ENCODE results near the gene TRABD2B. TPM values are rescaled to one million over a fixed set of nuclear protein-coding genes. Genes with fewer than 3 reads are reported as not detected.

The TRABD2B gene
- total and polyA plus RNA-seq, 2 donors = 0.09 to 0.75 TPM

DNA sequence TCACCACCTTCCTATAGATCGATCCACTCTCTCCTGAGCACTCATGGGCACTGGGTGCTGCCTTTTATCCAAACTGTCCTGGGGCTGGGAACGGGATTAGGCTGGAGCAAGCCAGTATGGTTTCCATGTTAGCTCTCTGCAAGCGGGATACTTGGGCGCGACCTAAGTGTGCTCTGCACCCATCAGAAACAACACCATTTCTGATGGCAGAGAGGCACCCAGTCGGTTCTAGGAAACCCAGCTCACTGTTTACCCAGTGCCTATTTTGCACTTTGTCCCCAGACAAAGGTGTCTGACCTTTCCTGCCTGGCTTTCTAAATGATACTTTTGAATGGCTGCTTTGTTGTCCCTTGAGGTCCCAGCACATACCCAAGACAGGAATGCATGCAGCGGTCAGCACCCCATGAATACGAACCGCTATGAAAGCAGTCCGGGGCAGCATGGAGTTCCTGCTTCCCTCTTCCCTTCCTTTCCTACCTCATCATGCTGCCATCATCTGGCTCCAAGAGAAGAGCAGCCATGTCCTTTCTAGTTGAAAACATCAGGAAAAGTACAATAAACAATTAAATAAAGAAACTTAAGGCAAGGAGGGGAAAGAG is 83.9 kb downstream of the TRABD2B start:
- no peak for DNase-seq (ENCODE audit: low read depth in 6 of 9, low spot score in 9 of 9)
- Histone ChIP-seq H3K36me3 (ENCODE audit: control insufficient read depth in 2 of 2, insufficient read depth in 2 of 2, low read length in 1 of 2) (no peaks in the 10 kb centered on the region), H3K9me3 (ENCODE audit: control insufficient read depth in 2 of 2, insufficient read depth in 1 of 2, low read length in 1 of 2) (no peaks in the 10 kb centered on the region), H3K4me1 (ENCODE audit: control insufficient read depth in 2 of 2, insufficient read depth in 2 of 2, low read length in 2 of 2) (no peaks in the 10 kb centered on the region), H3K27ac (ENCODE audit: low read depth in 1 of 2, low read length in 1 of 2) (no peak overlapping the region), H3K27me3 (ENCODE audit: control insufficient read depth in 2 of 2, insufficient read depth in 1 of 2, low read length in 1 of 2) (peaks cover 0 to 3% of the 10 kb centered on the region in 2 donors), H3K4me3 (ENCODE audit: low read length in 2 of 2) (no peak overlapping the region)
- WGBS = 97% methylated on average over 10 of the region's 10 CpGs

GRCh38 chr1:47912756-47913155 is 84.4 kb downstream of the TRABD2B start:
- WGBS = 45% methylated on average over 4 of the region's 4 CpGs
- no peak overlapping the region for H3K4me3 ChIP-seq (ENCODE audit: low read length in 2 of 2)
- no peaks in the 10 kb centered on the region for H3K36me3 ChIP-seq (ENCODE audit: control insufficient read depth in 2 of 2, insufficient read depth in 2 of 2, low read length in 1 of 2)
- no peak overlapping the region for H3K27ac ChIP-seq (ENCODE audit: low read depth in 1 of 2, low read length in 1 of 2)
- H3K4me1 ChIP-seq (ENCODE audit: control insufficient read depth in 2 of 2, insufficient read depth in 2 of 2, low read length in 2 of 2) = no peaks in the 10 kb centered on the region
- H3K9me3 ChIP-seq (ENCODE audit: control insufficient read depth in 2 of 2, insufficient read depth in 1 of 2, low read length in 1 of 2) = no peaks in the 10 kb centered on the region
- DNase-seq (ENCODE audit: low read depth in 6 of 9, low spot score in 9 of 9) = no peak
- peaks cover 0 to 3% of the 10 kb centered on the region in 2 donors for H3K27me3 ChIP-seq (ENCODE audit: control insufficient read depth in 2 of 2, insufficient read depth in 1 of 2, low read length in 1 of 2)

GRCh38 chr1:47911892-47912291 is 85.3 kb downstream of the TRABD2B start:
- H3K9me3 ChIP-seq (ENCODE audit: control insufficient read depth in 2 of 2, insufficient read depth in 1 of 2, low read length in 1 of 2) = no peaks in the 10 kb centered on the region
- H3K4me3 ChIP-seq (ENCODE audit: low read length in 2 of 2) = no peak overlapping the region
- no peaks in the 10 kb centered on the region for H3K36me3 ChIP-seq (ENCODE audit: control insufficient read depth in 2 of 2, insufficient read depth in 2 of 2, low read length in 1 of 2)
- H3K27ac ChIP-seq (ENCODE audit: low read depth in 1 of 2, low read length in 1 of 2) = no peak overlapping the region
- WGBS = 94% methylated on average over 4 of the region's 4 CpGs
- no peak for DNase-seq (ENCODE audit: low read depth in 6 of 9, low spot score in 9 of 9)
- peaks cover 0 to 4% of the 10 kb centered on the region in 2 donors for H3K27me3 ChIP-seq (ENCODE audit: control insufficient read depth in 2 of 2, insufficient read depth in 1 of 2, low read length in 1 of 2)
- H3K4me1 ChIP-seq (ENCODE audit: control insufficient read depth in 2 of 2, insufficient read depth in 2 of 2, low read length in 2 of 2) = no peaks in the 10 kb centered on the region

GRCh38 chr1:47911424-47911823 is 85.8 kb downstream of the TRABD2B start:
- Histone ChIP-seq H3K4me1 (ENCODE audit: control insufficient read depth in 2 of 2, insufficient read depth in 2 of 2, low read length in 2 of 2) (no peaks in the 10 kb centered on the region), H3K27ac (ENCODE audit: low read depth in 1 of 2, low read length in 1 of 2) (no peak overlapping the region), H3K4me3 (ENCODE audit: low read length in 2 of 2) (no peak overlapping the region), H3K9me3 (ENCODE audit: control insufficient read depth in 2 of 2, insufficient read depth in 1 of 2, low read length in 1 of 2) (no peaks in the 10 kb centered on the region), H3K36me3 (ENCODE audit: control insufficient read depth in 2 of 2, insufficient read depth in 2 of 2, low read length in 1 of 2) (no peaks in the 10 kb centered on the region), H3K27me3 (ENCODE audit: control insufficient read depth in 2 of 2, insufficient read depth in 1 of 2, low read length in 1 of 2) (peaks cover 0 to 6% of the 10 kb centered on the region in 2 donors)
- 97% methylated on average over 9 of the region's 9 CpGs for WGBS
- DNase-seq (ENCODE audit: low read depth in 6 of 9, low spot score in 9 of 9) = no peak

DNA sequence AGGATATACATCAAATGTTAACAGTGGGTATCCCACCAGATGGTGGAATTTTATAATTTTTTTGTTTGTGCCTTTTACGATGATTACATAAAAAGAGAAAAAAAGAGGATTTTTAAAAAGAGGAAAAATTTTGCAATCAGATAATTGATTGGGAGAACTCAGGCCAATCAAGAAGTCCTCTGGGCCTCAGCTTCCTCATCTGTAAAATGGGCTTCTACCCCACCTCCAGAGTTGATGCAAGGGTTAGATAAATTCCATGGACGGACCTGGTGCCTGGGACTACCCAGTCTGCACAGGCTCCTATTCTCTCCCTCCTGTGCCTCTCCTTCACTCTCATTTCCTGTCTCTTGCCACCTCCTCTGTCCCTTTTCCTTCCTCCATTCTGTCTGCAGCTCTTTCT is 88.9 kb downstream of the TRABD2B start:
- Histone ChIP-seq H3K4me3 (ENCODE audit: low read length in 2 of 2) (no peak overlapping the region), H3K9me3 (ENCODE audit: control insufficient read depth in 2 of 2, insufficient read depth in 1 of 2, low read length in 1 of 2) (no peaks in the 10 kb centered on the region), H3K36me3 (ENCODE audit: control insufficient read depth in 2 of 2, insufficient read depth in 2 of 2, low read length in 1 of 2) (no peaks in the 10 kb centered on the region), H3K27me3 (ENCODE audit: control insufficient read depth in 2 of 2, insufficient read depth in 1 of 2, low read length in 1 of 2) (peaks cover 0 to 6% of the 10 kb centered on the region in 2 donors), H3K4me1 (ENCODE audit: control insufficient read depth in 2 of 2, insufficient read depth in 2 of 2, low read length in 2 of 2) (no peaks in the 10 kb centered on the region), H3K27ac (ENCODE audit: low read depth in 1 of 2, low read length in 1 of 2) (no peak overlapping the region)
- WGBS = 96% methylated on average over 2 of the region's 2 CpGs
- DNase-seq (ENCODE audit: low read depth in 6 of 9, low spot score in 9 of 9) = no peak

GRCh38 chr1:47907177-47907528 is 90.0 kb downstream of the TRABD2B start:
- H3K27me3 ChIP-seq (ENCODE audit: control insufficient read depth in 2 of 2, insufficient read depth in 1 of 2, low read length in 1 of 2) = peaks cover 0 to 4% of the 10 kb centered on the region in 2 donors
- no peaks in the 10 kb centered on the region for H3K9me3 ChIP-seq (ENCODE audit: control insufficient read depth in 2 of 2, insufficient read depth in 1 of 2, low read length in 1 of 2)
- no peaks in the 10 kb centered on the region for H3K4me1 ChIP-seq (ENCODE audit: control insufficient read depth in 2 of 2, insufficient read depth in 2 of 2, low read length in 2 of 2)
- H3K27ac ChIP-seq (ENCODE audit: low read depth in 1 of 2, low read length in 1 of 2) = no peak overlapping the region
- no peak overlapping the region for H3K4me3 ChIP-seq (ENCODE audit: low read length in 2 of 2)
- 92% methylated on average over 1 of the region's 1 CpG for WGBS
- DNase-seq (ENCODE audit: low read depth in 6 of 9, low spot score in 9 of 9) = no peak
- H3K36me3 ChIP-seq (ENCODE audit: control insufficient read depth in 2 of 2, insufficient read depth in 2 of 2, low read length in 1 of 2) = no peaks in the 10 kb centered on the region

GRCh38 chr1:47906527-47907176 is 90.5 kb downstream of the TRABD2B start:
- DNase-seq (ENCODE audit: low read depth in 6 of 9, low spot score in 9 of 9) = no peak

DNA sequence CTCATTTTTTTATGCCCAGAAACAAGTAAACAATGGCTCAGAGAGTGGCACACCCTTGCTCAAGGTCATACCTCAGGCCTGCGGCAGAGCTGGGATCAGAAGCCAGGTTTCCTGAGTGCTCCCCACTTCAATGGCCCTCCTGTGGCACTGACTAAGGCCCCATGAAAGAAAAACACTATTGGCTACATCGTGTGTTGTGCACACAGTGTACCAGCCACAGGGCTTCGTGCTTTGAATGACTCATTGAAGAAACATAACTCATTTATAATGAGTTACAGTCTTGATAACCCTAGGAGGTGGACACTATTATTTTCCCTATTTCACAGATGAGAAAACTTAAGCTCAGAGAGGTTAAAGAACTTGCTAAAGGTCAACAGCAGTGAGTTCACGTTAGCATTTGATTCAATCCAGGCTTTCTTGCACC is 91.2 kb downstream of the TRABD2B start:
- 91% methylated on average over 4 of the region's 4 CpGs for WGBS
- H3K36me3 ChIP-seq (ENCODE audit: control insufficient read depth in 2 of 2, insufficient read depth in 2 of 2, low read length in 1 of 2) = no peaks in the 10 kb centered on the region
- no peak for DNase-seq (ENCODE audit: low read depth in 6 of 9, low spot score in 9 of 9)
- peaks cover 0 to 4% of the 10 kb centered on the region in 2 donors for H3K27me3 ChIP-seq (ENCODE audit: control insufficient read depth in 2 of 2, insufficient read depth in 1 of 2, low read length in 1 of 2)
- no peaks in the 10 kb centered on the region for H3K4me1 ChIP-seq (ENCODE audit: control insufficient read depth in 2 of 2, insufficient read depth in 2 of 2, low read length in 2 of 2)
- H3K27ac ChIP-seq (ENCODE audit: low read depth in 1 of 2, low read length in 1 of 2) = no peak overlapping the region
- no peak overlapping the region for H3K4me3 ChIP-seq (ENCODE audit: low read length in 2 of 2)
- H3K9me3 ChIP-seq (ENCODE audit: control insufficient read depth in 2 of 2, insufficient read depth in 1 of 2, low read length in 1 of 2) = no peaks in the 10 kb centered on the region

More at GRCh38 chr1:47906527-47907176, 90.5 kb downstream of the TRABD2B start:
- WGBS = 91% methylated on average over 14 of the region's 14 CpGs
- no peaks in the 10 kb centered on the region for H3K9me3 ChIP-seq (ENCODE audit: control insufficient read depth in 2 of 2, insufficient read depth in 1 of 2, low read length in 1 of 2)
- no peaks in the 10 kb centered on the region for H3K4me1 ChIP-seq (ENCODE audit: control insufficient read depth in 2 of 2, insufficient read depth in 2 of 2, low read length in 2 of 2)
- H3K4me3 ChIP-seq (ENCODE audit: low read length in 2 of 2) = no peak overlapping the region
- no peaks in the 10 kb centered on the region for H3K36me3 ChIP-seq (ENCODE audit: control insufficient read depth in 2 of 2, insufficient read depth in 2 of 2, low read length in 1 of 2)
- no peak overlapping the region for H3K27ac ChIP-seq (ENCODE audit: low read depth in 1 of 2, low read length in 1 of 2)
- peaks cover 0 to 4% of the 10 kb centered on the region in 2 donors for H3K27me3 ChIP-seq (ENCODE audit: control insufficient read depth in 2 of 2, insufficient read depth in 1 of 2, low read length in 1 of 2)

GRCh38 chr1:47903723-47904122 is 93.5 kb downstream of the TRABD2B start:
- peaks cover 0 to 4% of the 10 kb centered on the region in 2 donors for H3K27me3 ChIP-seq (ENCODE audit: control insufficient read depth in 2 of 2, insufficient read depth in 1 of 2, low read length in 1 of 2)
- H3K27ac ChIP-seq (ENCODE audit: low read depth in 1 of 2, low read length in 1 of 2) = no peak overlapping the region
- H3K4me3 ChIP-seq (ENCODE audit: low read length in 2 of 2) = no peak overlapping the region
- no peak for DNase-seq (ENCODE audit: low read depth in 6 of 9, low spot score in 9 of 9)
- H3K4me1 ChIP-seq (ENCODE audit: control insufficient read depth in 2 of 2, insufficient read depth in 2 of 2, low read length in 2 of 2) = no peaks in the 10 kb centered on the region
- H3K36me3 ChIP-seq (ENCODE audit: control insufficient read depth in 2 of 2, insufficient read depth in 2 of 2, low read length in 1 of 2) = no peaks in the 10 kb centered on the region
- H3K9me3 ChIP-seq (ENCODE audit: control insufficient read depth in 2 of 2, insufficient read depth in 1 of 2, low read length in 1 of 2) = no peaks in the 10 kb centered on the region
